ENCODE measurements around the gene EYA2. TPM values are rescaled to one million over a fixed set of nuclear protein-coding genes. Genes with fewer than 3 reads are reported as not detected.

Gene EYA2
- total RNA-seq, 6 experiments from 2014 or later = 0.14 to 0.51 (median 0.28) TPM; not detected in 1

GRCh38 chr20:47035026-47035590, 140.5 kb downstream of the EYA2 start:
- Mint-ChIP-seq H3K4me1 (ENCODE audit: low read depth) (no peaks in the 10 kb centered on the region), H3K36me3 (ENCODE audit: low read depth) (no peaks in the 10 kb centered on the region), H3K9me3 (no peaks in the 10 kb centered on the region), H3K4me3 (no peak overlapping the region), H3K27me3 (ENCODE audit: insufficient read depth) (peaks cover 5% of the 10 kb centered on the region), H3K27ac (no peak overlapping the region)
- DNase-seq = no peak
- no peak for TF ChIP-seq CTCF (IDR thresholded peaks at IDR 0.05)

GRCh38 chr20:47036091-47036870, 141.6 kb downstream of the EYA2 start:
- H3K36me3 Mint-ChIP-seq (ENCODE audit: low read depth) = no peaks in the 10 kb centered on the region
- H3K4me3 Mint-ChIP-seq = no peak overlapping the region
- TF ChIP-seq CTCF (IDR thresholded peaks at IDR 0.05) = no peak
- DNase-seq = no peak
- H3K27me3 Mint-ChIP-seq (ENCODE audit: insufficient read depth) = peaks cover 7% of the 10 kb centered on the region
- H3K9me3 Mint-ChIP-seq = no peaks in the 10 kb centered on the region
- no peaks in the 10 kb centered on the region for H3K4me1 Mint-ChIP-seq (ENCODE audit: low read depth)
- H3K27ac Mint-ChIP-seq = no peak overlapping the region

- no peak for TF ChIP-seq CTCF (IDR thresholded peaks at IDR 0.05)
- H3K9me3 Mint-ChIP-seq = no peaks in the 10 kb centered on the region
- H3K4me3 Mint-ChIP-seq = no peak overlapping the region
- H3K27me3 Mint-ChIP-seq (ENCODE audit: insufficient read depth) = peaks cover 14% of the 10 kb centered on the region
- H3K27ac Mint-ChIP-seq = no peak overlapping the region
- DNase-seq = no peak
- H3K36me3 Mint-ChIP-seq (ENCODE audit: low read depth) = no peaks in the 10 kb centered on the region
- H3K4me1 Mint-ChIP-seq (ENCODE audit: low read depth) = no peaks in the 10 kb centered on the region
Observed at GRCh38 chr20:47038566-47039560, 144.2 kb downstream of the EYA2 start.

- no peaks in the 10 kb centered on the region; the same call in 1 of the 2 replicates for H3K9me3 Mint-ChIP-seq
- H3K4me1 Mint-ChIP-seq (ENCODE audit: low read depth) = no peaks in the 10 kb centered on the region
- TF ChIP-seq CTCF (IDR thresholded peaks at IDR 0.05) = no peak
- DNase-seq = no peak
- peaks cover 14% of the 10 kb centered on the region for H3K27me3 Mint-ChIP-seq (ENCODE audit: insufficient read depth)
- no peaks in the 10 kb centered on the region for H3K36me3 Mint-ChIP-seq (ENCODE audit: low read depth)
- H3K4me3 Mint-ChIP-seq = no peak overlapping the region
- H3K27ac Mint-ChIP-seq = no peak overlapping the region
Observed at GRCh38 chr20:47040506-47041125, 146.0 kb downstream of the EYA2 start.

GRCh38 chr20:47041396-47041899, 146.8 kb downstream of the EYA2 start:
- no peaks in the 10 kb centered on the region for H3K4me1 Mint-ChIP-seq (ENCODE audit: low read depth)

More at GRCh38 chr20:47041396-47041899, 146.8 kb downstream of the EYA2 start:
- Mint-ChIP-seq H3K9me3 (no peaks in the 10 kb centered on the region; the same call in 1 of the 2 replicates), H3K4me3 (no peak overlapping the region), H3K36me3 (ENCODE audit: low read depth) (no peaks in the 10 kb centered on the region), H3K27ac (no peak overlapping the region), H3K27me3 (ENCODE audit: insufficient read depth) (peaks cover 20% of the 10 kb centered on the region)
- DNase-seq = no peak
- no peak for TF ChIP-seq CTCF (IDR thresholded peaks at IDR 0.05)
